Neural cell (in vitro differentiated cells): ENCODE measurements around the gene ANKK1. TPM values are rescaled to one million over a fixed set of nuclear protein-coding genes. Genes with fewer than 3 reads are reported as not detected.

Source experiments
- H2AFZ ChIP-seq: fragments of 200-600, 300-800 bp; sonication (generic), shearing (Covaris generic); 2 replicates; pipeline ENCODE4 v1.6.0; 2014; ENCODE audit warnings: low read depth, mild to moderate bottlenecking, antibody characterized with exemption, low read length, moderate library complexity
- H3F3A ChIP-seq: fragments of 200-600 bp; shearing (Covaris generic); 2 replicates; pipeline ENCODE4 v1.6.1; 2016; ENCODE audit warnings: mild to moderate bottlenecking, moderate library complexity, mixed read lengths, antibody characterized with exemption, low read length; ENCODE audit not compliant: insufficient read depth, poor library complexity, severe bottlenecking
- H3K27ac ChIP-seq: fragments of 200-600, 300-800 bp; sonication (generic), shearing (Covaris generic); 2 replicates; pipeline ENCODE4 v1.5.1; 2014; ENCODE audit warnings: mild to moderate bottlenecking, low read length, moderate library complexity
- H3K27me3 ChIP-seq: fragments of 300-800, 200-600 bp; sonication (generic), shearing (Covaris generic); 2 replicates; pipeline ENCODE4 v1.6.0; 2014; ENCODE audit warnings: mild to moderate bottlenecking, low read depth, low read length, moderate library complexity; ENCODE audit not compliant: insufficient read depth
- H3K36me3 ChIP-seq: fragments of 300-800, 200-600 bp; sonication (generic), shearing (Covaris generic); 2 replicates; pipeline ENCODE4 v1.5.1; 2014; ENCODE audit warnings: mild to moderate bottlenecking, antibody characterized with exemption, low read length, moderate library complexity; ENCODE audit not compliant: insufficient read depth
- H3K4me2 ChIP-seq: fragments of 300-800, 200-600 bp; sonication (generic), shearing (Covaris generic); 2 replicates; pipeline ENCODE4 v1.6.0; 2014; ENCODE audit warnings: mild to moderate bottlenecking, low read length
- H3K4me3 ChIP-seq: fragments of 300-800, 200-600 bp; sonication (generic), shearing (Covaris generic); 2 replicates; pipeline ENCODE4 v1.5.1; 2014; ENCODE audit warnings: mild to moderate bottlenecking, low read length, moderate library complexity
- H3K79me2 ChIP-seq: fragments of 200-600 bp; shearing (Covaris generic); replicated peaks from 2 replicates; pipeline ENCODE4 v1.6.0; 2014; ENCODE audit warnings: mild to moderate bottlenecking, low read length, moderate library complexity; ENCODE audit not compliant: insufficient read depth
- H3K9ac ChIP-seq: fragments of 300-800, 200-600 bp; sonication (generic), shearing (Covaris generic); 2 replicates; pipeline ENCODE4 v1.6.1; 2016; ENCODE audit warnings: mild to moderate bottlenecking, low read length, mixed read lengths
- H3K9me2 ChIP-seq: fragments of 200-600 bp; shearing (Covaris generic); 2 replicates; pipeline ENCODE4 v1.6.1; 2016; ENCODE audit warnings: mild to moderate bottlenecking, low read length, mixed read lengths; ENCODE audit not compliant: insufficient read depth
- H3K9me3 ChIP-seq: fragments of 200-600, 300-800 bp; sonication (generic), shearing (Covaris generic); 2 replicates; pipeline ENCODE4 v1.6.1; 2016; ENCODE audit warnings: mild to moderate bottlenecking, mixed run types, low read length, moderate library complexity, mixed read lengths
- H4K20me1 ChIP-seq: fragments of 200-600 bp; shearing (Covaris generic); 2 replicates; pipeline ENCODE4 v1.6.1; 2016; ENCODE audit warnings: mild to moderate bottlenecking, mixed run types; ENCODE audit not compliant: insufficient read depth
- CTCF ChIP-seq: fragments of 450-650 bp; IDR thresholded peaks from 2 replicates; pipeline ENCODE4 v1.5.1; 2014; ENCODE audit warnings: antibody characterized with exemption, mild to moderate bottlenecking, moderate library complexity; ENCODE audit not compliant: poor library complexity, severe bottlenecking
- EP300 ChIP-seq: fragments of 450-650 bp; conservative IDR thresholded peaks from 2 replicates; pipeline ENCODE4 v1.6.1; 2014; ENCODE audit warnings: antibody characterized with exemption, mild to moderate bottlenecking, moderate library complexity; ENCODE audit not compliant: poor library complexity, severe bottlenecking
- EZH2 ChIP-seq: fragments of 200-600, 300-800 bp; shearing (Covaris generic), sonication (generic); IDR thresholded peaks from 2 replicates; pipeline ENCODE4 v1.6.1; 2014; ENCODE audit warnings: antibody characterized with exemption, low read length, borderline replicate concordance, mild to moderate bottlenecking; ENCODE audit not compliant: insufficient read depth, poor library complexity, severe bottlenecking
- MXI1 ChIP-seq: fragments of 450-650 bp; conservative IDR thresholded peaks from 2 replicates; pipeline ENCODE4 v1.6.1; 2014; ENCODE audit warnings: antibody characterized with exemption, mild to moderate bottlenecking; ENCODE audit not compliant: poor library complexity, severe bottlenecking
- POLR2AphosphoS5 ChIP-seq: IDR thresholded peaks from 2 replicates; pipeline ENCODE4 v1.6.1; 2012
- RAD21 ChIP-seq: fragments of 450-650 bp; conservative IDR thresholded peaks from 2 replicates; pipeline ENCODE4 v1.6.1; 2014; ENCODE audit warnings: antibody characterized with exemption, mild to moderate bottlenecking, moderate library complexity
- REST ChIP-seq: IDR thresholded peaks from 2 replicates; pipeline ENCODE4 v1.6.1; 2012; ENCODE audit warnings: borderline replicate concordance
- SMC3 ChIP-seq: fragments of 450-650 bp; conservative IDR thresholded peaks from 2 replicates; pipeline ENCODE4 v1.6.1; 2014; ENCODE audit warnings: antibody characterized with exemption, mild to moderate bottlenecking, moderate library complexity; ENCODE audit not compliant: poor library complexity
- TAF1 ChIP-seq: IDR thresholded peaks from 2 replicates; pipeline ENCODE4 v1.6.1; 2012; ENCODE audit warnings: low read depth
- polyA plus RNA-seq: library from polyadenylated mRNA; depleted of rRNA; stranded (reverse); fragments of >200 nt; gene quantifications from 2 replicates; pipeline ENCODE4 v1.2.3, GENCODE V29; 2014

Gene ANKK1
- polyA plus RNA-seq, 1 donor from 2014 or later, result not detected

GRCh38 chr11:113412675-113413074, 25.1 kb downstream of the ANKK1 start:
- H3K9ac ChIP-seq, result no peak overlapping the region
- TF ChIP-seq REST (no peak), MXI1 (no peak), RAD21 (no peak), EZH2 (no peak), CTCF (no peak), POLR2AphosphoS5 (no peak), EP300 (no peak), TAF1 (no peak), SMC3 (no peak)
- H3K4me3 ChIP-seq, result no peak overlapping the region
- H3K27me3 ChIP-seq, result no peaks in the 10 kb centered on the region
- H3K79me2 ChIP-seq, result no peaks in the 10 kb centered on the region
- H3K9me2 ChIP-seq, result no peaks in the 10 kb centered on the region
- H3K27ac ChIP-seq, result no peak overlapping the region
- H3K4me2 ChIP-seq, result no peak overlapping the region
- H4K20me1 ChIP-seq, result no peaks in the 10 kb centered on the region
- H3K36me3 ChIP-seq, result no peaks in the 10 kb centered on the region
- H3F3A ChIP-seq, result no peaks in the 10 kb centered on the region
- H3K9me3 ChIP-seq, result no peaks in the 10 kb centered on the region
- H2AFZ ChIP-seq, result no peak overlapping the region

- no peak overlapping the region for H3K4me2 ChIP-seq
- no peak for TF ChIP-seq RAD21
Measured at GRCh38 chr11:113415343-113415742, 27.8 kb downstream of the ANKK1 start.

GRCh38 chr11:113417428-113417827, 29.8 kb downstream of the ANKK1 start:
- no peaks in the 10 kb centered on the region for H3K9me2 ChIP-seq
- H3K27me3 ChIP-seq, result no peaks in the 10 kb centered on the region
- H2AFZ ChIP-seq, result no peak overlapping the region
- H3F3A ChIP-seq, result no peaks in the 10 kb centered on the region
- H3K4me2 ChIP-seq, result no peak overlapping the region
- H3K4me3 ChIP-seq, result no peak overlapping the region
- H3K9ac ChIP-seq, result no peak overlapping the region
- H3K27ac ChIP-seq, result no peak overlapping the region
- no peak for TF ChIP-seq POLR2AphosphoS5
- TF ChIP-seq REST, result no peak
- TF ChIP-seq CTCF, result no peak
- TF ChIP-seq EZH2, result no peak
- TF ChIP-seq MXI1, result no peak
- no peak for TF ChIP-seq SMC3
- H3K9me3 ChIP-seq, result no peaks in the 10 kb centered on the region
- no peaks in the 10 kb centered on the region for H3K79me2 ChIP-seq
- no peaks in the 10 kb centered on the region for H4K20me1 ChIP-seq
- H3K36me3 ChIP-seq, result no peaks in the 10 kb centered on the region

More at GRCh38 chr11:113415343-113415742, 27.8 kb downstream of the ANKK1 start:
- Histone ChIP-seq H3K36me3 (no peaks in the 10 kb centered on the region), H2AFZ (no peak overlapping the region), H4K20me1 (no peaks in the 10 kb centered on the region), H3K9ac (no peak overlapping the region), H3K27me3 (no peaks in the 10 kb centered on the region), H3K9me3 (no peaks in the 10 kb centered on the region), H3K79me2 (no peaks in the 10 kb centered on the region), H3K27ac (no peak overlapping the region), H3K9me2 (no peaks in the 10 kb centered on the region), H3K4me3 (no peak overlapping the region), H3F3A (no peaks in the 10 kb centered on the region)
